Measurements from ENCODE around the gene OR4K14.
"Not testable (repeated sequence)": the region's sequence is repeated elsewhere in the genome, so short reads cannot be mapped to it uniquely, and the experiment has no call there.

OR4K14 gene

GRCh38 chr14:20019257-20019865 lies at the start of gene OR4K14:
Gene OR4K14, minus strand, starts transcription at chr14:20019307. Its CDS starts 4,114 bp downstream, at chr14:20015193.
- DNase-seq = no peak

- no peak for DNase-seq
These were observed 40.6 kb upstream of the OR4K14 start, which contains the start of gene OR4L1 for GRCh38 chr14:20059745-20060144. Gene OR4L1, plus strand, starts transcription at chr14:20060045. Its CDS starts 0 bp downstream, at chr14:20060045.

- DNase-seq = no peak
These were observed 29.1 kb upstream of the OR4K14 start for GRCh38 chr14:20048202-20048601.

- no peak for DNase-seq
These were observed 25.1 kb upstream of the OR4K14 start for GRCh38 chr14:20044243-20044642.

GRCh38 chr14:20035938-20036337 lies 16.8 kb upstream of the OR4K14 start, which contains the start of gene OR4K13:
Gene OR4K13, minus strand, starts transcription at chr14:20036038. Its CDS starts 1,280 bp downstream, at chr14:20034758.
- DNase-seq = no peak

GRCh38 chr14:20035449-20035848 lies 16.3 kb upstream of the OR4K14 start:
- no peak for DNase-seq

GRCh38 chr14:20031058-20031457 lies 12.0 kb upstream of the OR4K14 start:
- no peak for DNase-seq

- DNase-seq = no peak
These were observed 11.0 kb downstream of the OR4K14 start for GRCh38 chr14:20008156-20008555.

- no peak for DNase-seq
These were observed 16.8 kb downstream of the OR4K14 start for GRCh38 chr14:20002319-20002718.

GRCh38 chr14:20001863-20002262 lies 17.2 kb downstream of the OR4K14 start, which contains the start of gene OR4Q2:
Gene OR4Q2, plus strand, starts transcription at chr14:20002163.
- no peak for DNase-seq

- no peak for DNase-seq
These were observed 25.7 kb downstream of the OR4K14 start for GRCh38 chr14:19993438-19993837.

GRCh38 chr14:19975291-19975690 lies 43.8 kb downstream of the OR4K14 start, which contains the start of gene OR4K15:
Gene OR4K15, plus strand, starts transcription at chr14:19975591. Its CDS starts 0 bp downstream, at chr14:19975591.
- no peak for DNase-seq

GRCh38 chr14:19974844-19975243 lies 44.3 kb downstream of the OR4K14 start:
- DNase-seq = no peak

GRCh38 chr14:19969735-19970134 lies 49.4 kb downstream of the OR4K14 start:
- not testable (repeated sequence) for DNase-seq

Data from activated gamma-delta T cell treated with Interleukin-2 at 50 U/mL for 16 hours (primary cell).